ENCODE measurements around the gene LBH.

DNA sequence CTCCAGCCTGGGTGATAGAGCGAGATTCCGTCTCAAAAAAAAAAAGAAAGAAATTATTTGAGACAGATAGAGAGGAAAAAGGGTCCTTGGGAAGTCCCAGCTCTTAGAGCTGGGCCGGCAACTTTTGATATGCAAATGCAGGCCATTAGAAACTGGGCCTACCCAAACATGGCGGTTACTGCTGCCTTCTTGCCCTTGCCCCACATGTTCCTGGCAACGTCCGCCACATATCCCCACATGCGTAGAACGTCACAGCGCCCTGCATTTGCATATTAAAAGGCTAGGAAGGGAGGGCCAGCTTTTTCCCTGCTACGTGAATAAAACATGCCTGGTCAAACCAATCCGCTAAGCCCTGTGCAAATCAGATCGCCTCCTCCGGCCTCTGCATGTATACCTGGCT is 40.7 kb upstream of the LBH start:
- TF ChIP-seq EZH2 (IDR thresholded peaks at IDR 0.05) (no peak), YY1 (IDR thresholded peaks at IDR 0.05; ENCODE audit: extremely low read depth, insufficient replicate concordance, low read depth, low read length) (no peak), SRF (IDR thresholded peaks at IDR 0.05; ENCODE audit: low read depth) (no peak), TCF7L2 (IDR thresholded peaks at IDR 0.05; ENCODE audit: borderline replicate concordance, extremely low read depth, insufficient read depth, insufficient read length) (no peak), POLR2A (IDR thresholded peaks at IDR 0.05; ENCODE audit: borderline replicate concordance, extremely low read depth, insufficient read depth, insufficient read length) (no peak), EGR1 (IDR thresholded peaks at IDR 0.05; ENCODE audit: low read depth) (no peak)
- TF ChIP-seq, protein P1, sequence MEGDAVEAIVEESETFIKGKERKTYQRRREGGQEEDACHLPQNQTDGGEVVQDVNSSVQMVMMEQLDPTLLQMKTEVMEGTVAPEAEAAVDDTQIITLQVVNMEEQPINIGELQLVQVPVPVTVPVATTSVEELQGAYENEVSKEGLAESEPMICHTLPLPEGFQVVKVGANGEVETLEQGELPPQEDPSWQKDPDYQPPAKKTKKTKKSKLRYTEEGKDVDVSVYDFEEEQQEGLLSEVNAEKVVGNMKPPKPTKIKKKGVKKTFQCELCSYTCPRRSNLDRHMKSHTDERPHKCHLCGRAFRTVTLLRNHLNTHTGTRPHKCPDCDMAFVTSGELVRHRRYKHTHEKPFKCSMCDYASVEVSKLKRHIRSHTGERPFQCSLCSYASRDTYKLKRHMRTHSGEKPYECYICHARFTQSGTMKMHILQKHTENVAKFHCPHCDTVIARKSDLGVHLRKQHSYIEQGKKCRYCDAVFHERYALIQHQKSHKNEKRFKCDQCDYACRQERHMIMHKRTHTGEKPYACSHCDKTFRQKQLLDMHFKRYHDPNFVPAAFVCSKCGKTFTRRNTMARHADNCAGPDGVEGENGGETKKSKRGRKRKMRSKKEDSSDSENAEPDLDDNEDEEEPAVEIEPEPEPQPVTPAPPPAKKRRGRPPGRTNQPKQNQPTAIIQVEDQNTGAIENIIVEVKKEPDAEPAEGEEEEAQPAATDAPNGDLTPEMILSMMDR (IDR thresholded peaks at IDR 0.05 in 2 of 3, conservative IDR thresholded peaks at IDR 0.05 in 1 of 3; ENCODE audit: borderline replicate concordance in 1 of 3, insufficient read depth in 1 of 3, low read depth in 2 of 3, low read length in 2 of 3): no peak
